HG03342 (cell line): ENCODE results near the gene WNT8B.

Experiments
- ATAC-seq: cut with Tn5 transposase; IDR thresholded peaks from one replicate; pipeline ENCODE4 v1.9.1; 2021; ENCODE audit warnings: mild to moderate bottlenecking, moderate library complexity; ENCODE audit not compliant: unreplicated experiment

The WNT8B gene

DNA sequence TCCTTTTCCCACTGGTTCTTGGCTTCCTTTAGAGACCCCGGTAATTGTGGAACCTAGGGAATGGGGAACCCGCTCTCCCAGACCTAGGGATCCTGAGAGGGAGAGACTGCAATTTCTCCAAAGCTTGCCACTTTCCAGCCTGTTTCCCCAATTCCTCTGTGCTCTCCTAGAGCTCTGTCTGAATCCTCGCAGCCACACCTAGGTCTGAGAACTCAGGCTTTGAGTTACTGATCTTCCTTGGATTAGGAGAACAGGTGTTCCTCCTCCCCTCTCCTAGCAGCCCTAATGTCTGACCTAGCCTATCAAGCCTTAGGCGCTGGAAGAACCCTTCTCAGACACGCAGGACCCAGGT lies 20.0 kb downstream of the WNT8B start:
- ATAC-seq = no peak

DNA sequence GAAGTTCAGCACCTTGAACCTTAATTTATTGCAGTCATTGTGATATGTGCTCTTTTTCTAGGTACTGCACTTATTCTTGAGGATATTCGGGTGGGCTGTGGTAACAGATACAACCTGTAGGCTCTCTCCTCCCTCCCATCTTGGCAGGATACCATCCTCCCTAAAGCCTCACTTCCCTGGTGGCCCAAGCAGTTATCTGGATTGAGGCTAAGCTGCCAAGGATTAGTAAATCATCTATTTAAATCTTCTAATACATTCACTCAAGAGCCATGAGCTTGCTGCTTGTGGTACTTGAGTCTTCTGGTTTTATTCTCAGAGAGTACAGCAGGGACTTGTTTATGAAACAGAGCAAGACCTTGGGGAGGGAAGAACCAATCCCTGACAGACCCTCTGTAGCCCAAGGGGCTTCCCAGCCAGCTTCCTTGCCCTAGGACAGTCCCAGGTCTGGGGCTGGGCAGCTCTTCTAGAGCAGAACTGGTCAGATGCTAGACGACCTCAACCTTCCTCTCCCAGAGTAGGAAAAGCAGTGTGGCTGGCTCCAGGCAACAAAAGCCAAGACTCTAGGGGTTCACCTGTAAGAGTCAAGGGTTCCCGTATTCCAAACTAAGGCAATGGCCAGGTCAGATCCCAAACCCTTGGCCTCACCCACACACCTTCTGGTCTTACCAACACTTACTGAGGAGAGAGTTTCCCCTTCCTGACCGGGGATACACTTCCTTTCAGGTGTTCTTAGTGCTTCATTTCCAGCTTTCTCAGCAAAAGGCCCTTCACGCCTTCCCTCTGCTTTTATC lies 21.3 kb downstream of the WNT8B start:
- no peak for ATAC-seq

GRCh38 chr10:100485366-100485765 lies 22.6 kb downstream of the WNT8B start:
- ATAC-seq = no peak

DNA sequence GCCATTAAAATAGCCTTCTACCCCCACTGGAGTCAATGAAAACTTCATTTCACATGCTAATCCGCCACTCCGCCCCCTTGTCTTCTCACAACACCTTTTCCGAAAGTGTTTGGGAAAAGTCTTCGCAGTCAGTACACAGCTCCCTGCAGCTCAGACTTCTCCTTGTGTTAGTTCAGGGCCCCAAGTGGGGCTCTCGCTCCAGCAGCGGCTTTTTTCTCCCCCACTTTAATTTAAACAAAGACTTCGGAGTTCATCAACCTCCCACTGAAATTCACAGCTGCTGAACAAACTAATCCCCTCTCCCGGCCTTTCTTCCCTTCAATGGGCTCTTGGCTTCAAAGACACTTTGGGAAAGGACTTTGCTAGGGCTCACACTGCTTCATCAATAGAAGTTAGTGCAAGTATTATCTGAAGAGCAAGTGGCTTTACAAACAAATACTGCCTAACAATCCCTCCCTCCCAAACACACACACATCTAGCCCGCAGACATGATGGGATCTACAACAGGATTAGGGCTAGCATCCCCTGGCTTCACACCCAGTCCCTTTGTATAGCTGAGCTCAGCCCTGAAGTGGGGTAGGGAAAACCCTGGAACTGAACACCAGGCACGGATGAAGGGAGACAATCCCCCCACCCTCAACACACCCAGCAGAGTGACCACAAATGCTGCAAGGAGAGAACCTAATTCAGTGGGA lies 23.1 kb downstream of the WNT8B start:
- ATAC-seq = no peak

DNA sequence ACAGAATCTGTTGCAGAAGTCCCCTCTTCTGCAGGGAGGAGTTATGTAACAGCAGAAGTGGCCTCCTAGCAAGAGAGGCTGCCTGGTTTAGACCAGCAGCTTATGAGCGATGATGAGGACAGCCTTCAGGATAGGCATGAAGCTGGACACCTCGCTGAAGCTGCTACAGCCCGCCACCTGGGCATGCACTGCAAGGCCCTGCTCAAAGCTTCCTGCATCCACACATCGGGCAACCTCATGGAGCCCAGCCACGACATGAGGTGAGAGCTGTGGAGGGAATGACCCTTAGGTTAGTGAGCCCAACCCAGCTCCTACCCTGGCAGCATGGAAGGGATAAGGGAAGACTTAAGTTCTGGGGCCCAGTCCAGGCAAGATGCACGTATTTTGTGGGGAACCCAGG lies 24.7 kb downstream of the WNT8B start:
- no peak for ATAC-seq

GRCh38 chr10:100489396-100489795 lies 26.6 kb downstream of the WNT8B start:
- no peak for ATAC-seq

DNA sequence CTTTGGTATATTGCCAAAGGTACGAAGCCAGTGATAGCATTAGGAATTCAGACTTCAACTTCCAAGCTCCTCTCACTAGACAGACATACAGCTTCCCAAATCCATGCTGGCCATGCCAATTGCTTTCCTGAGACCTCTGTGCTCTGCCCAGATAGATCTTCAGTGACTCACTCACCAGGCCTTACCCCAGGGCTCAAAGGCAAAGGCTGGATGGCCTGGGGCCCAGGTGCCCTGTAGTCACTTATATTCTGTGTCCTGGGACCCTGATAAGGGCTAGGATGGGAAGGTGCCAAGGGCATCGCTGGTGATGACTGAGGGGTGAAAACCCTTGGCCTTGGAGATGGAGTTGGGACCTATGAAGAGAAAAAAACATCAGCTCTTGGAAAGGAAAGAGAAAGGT lies 27.7 kb downstream of the WNT8B start:
- no peak for ATAC-seq

DNA sequence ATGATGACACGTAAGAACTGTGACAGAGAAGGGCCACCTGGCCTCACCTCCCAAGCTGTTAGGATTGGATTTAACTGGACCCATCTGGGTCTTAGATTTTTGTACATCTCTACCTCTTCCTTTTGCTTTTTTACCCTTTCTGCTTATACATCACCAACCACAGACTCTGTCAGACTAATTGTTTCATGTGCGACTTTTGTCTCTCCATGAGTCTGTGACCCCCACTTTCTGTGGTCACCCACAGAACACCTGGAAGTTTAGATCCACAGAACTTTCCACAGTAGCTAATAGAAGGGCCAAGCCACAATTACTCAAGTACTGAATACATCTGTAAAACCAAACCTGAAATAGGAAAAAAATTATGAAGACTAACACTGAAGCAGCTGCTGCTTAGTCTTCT lies 33.8 kb downstream of the WNT8B start:
- ATAC-seq = no peak

DNA sequence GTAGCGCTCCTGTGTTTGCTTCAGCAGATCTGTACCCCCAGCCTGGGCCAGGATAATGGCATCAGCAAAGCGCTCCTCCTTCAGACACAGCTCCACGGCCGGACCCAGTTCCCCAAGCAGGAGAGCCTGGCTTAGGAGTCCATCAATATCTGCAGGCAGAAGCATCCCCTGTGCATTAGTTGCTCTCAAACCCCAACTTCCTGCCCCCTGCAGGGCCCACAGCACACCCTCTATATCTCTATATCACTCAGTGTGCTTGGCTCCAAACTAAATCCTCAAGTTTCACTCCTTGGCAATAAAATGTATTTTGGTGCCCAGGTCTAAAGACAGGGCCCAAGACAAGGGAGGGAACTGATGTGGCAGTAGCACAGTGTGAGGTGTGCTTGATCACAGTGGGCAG lies 35.2 kb downstream of the WNT8B start:
- ATAC-seq = no peak

DNA sequence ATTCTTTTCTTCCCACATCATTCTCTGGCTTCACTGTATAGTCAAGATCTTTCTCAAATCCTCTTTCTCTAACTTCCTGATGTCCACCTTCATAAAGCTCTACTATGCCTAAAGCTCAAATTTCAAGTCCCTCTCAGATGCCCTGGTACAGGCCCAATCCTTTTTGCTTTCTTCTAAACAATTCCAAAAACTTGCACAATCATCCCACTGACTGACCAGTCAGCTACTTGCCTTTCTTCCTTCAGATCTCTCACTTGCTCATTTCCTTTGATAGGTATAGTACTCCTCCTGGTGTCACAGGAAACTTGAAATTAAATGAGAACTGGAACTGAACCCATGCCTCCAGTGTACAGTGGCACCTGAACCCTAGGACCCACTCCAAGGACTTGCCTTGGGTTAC lies 38.6 kb downstream of the WNT8B start:
- no peak for ATAC-seq

GRCh38 chr10:100502926-100503494 lies 40.2 kb downstream of the WNT8B start:
- no peak for ATAC-seq

DNA sequence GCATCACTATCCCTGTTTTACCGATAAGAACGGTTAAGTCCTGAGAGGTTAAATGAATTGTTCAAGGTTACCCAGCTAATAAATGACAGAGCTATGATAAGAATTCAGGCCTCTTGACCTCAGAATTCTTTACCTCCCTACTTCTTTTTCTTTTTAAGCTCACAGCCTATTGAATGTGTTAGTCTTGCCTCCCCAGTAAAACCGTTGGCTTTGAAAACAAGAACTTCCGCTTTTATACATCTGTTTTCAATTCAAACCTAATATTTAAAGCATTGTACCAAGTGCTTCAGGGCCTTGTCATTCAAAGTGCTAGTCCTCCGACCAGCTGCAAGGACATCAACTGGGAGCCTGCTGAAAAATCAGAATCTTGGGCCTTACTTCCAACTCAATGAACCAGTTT lies 41.3 kb downstream of the WNT8B start:
- no peak for ATAC-seq

DNA sequence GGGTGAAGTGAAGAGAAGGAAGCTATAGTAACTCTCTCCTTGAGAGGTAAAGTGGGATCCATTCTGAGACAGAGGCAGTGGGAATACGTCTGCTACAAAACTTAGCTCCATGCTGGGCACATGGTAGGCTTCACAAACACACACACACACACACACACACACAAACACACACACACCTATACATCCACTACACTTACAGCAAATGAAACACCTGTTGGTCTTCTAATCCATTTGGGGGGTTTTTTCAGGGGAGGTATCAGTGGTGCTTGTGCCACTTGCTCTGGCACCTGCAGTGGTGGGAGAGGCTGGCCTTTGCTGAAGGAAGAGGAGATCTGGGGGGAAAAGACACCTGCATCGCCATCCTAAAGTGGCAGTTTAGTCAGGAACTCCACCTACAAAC lies 42.4 kb downstream of the WNT8B start:
- no peak for ATAC-seq

DNA sequence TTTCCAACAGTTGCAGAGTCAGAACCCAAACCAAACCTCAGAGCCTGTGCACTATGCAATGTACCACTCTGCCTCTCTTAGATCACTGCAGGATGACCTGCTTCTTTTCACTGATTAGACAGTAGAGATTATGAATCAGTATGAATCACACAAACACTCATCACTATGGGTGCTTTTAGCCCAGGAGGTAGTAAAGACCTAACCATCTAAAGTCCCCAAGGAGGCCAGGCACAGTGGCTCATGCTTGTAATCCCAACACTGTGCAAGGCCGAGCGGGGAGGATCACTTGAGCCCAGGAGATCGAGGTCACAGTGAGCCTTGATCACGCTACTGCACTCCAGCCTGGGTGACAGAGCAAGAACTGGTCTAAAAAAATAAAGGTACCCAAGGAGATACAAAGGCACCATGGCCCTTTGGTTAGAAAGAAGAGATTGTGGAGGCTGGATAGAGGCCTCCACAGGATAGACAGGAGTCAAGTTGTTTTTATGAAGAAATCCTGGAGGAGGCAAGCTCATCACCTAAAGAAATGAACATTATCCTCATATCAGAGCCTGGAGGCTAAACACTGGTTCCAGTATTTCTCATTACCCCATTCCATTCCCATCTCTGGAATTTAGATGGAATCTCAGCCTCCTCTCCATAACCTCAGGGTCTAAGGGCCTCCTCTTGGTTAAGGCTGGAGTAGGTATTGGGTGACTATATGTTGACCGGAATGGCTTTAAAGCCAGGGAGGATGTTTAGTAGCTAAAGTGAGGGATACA lies 44.0 kb downstream of the WNT8B start:
- no peak for ATAC-seq

GRCh38 chr10:100507357-100507732 lies 44.5 kb downstream of the WNT8B start:
- ATAC-seq = no peak

- ATAC-seq = no peak
Measured at GRCh38 chr10:100508266-100508665, 45.5 kb downstream of the WNT8B start.

DNA sequence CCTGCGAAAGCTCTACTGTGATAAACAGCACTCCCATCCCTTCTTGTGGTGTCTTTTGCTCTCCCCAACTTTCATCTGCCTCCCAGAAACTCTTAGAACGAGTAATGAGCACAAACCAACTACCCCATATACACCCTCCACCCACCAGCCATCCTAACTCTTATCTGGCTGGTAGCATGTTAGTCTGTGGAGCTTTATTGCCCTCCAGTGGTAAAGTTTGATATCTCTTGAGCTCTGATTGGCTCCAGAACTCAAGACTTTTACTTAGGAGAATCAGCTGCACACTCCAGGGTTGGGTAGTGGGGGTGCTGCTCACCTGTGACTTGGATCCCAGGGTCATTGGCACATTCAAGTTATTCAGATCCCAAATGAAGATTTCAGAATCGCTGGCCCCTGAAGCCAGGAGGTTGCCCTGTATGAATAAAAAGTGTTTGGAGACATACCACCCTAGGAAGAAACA lies 45.9 kb downstream of the WNT8B start:
- ATAC-seq = no peak

- ATAC-seq = no peak
Measured at GRCh38 chr10:100509241-100509840, 46.5 kb downstream of the WNT8B start.

- no peak for ATAC-seq
Measured at GRCh38 chr10:100510533-100511308, 47.9 kb downstream of the WNT8B start.

DNA sequence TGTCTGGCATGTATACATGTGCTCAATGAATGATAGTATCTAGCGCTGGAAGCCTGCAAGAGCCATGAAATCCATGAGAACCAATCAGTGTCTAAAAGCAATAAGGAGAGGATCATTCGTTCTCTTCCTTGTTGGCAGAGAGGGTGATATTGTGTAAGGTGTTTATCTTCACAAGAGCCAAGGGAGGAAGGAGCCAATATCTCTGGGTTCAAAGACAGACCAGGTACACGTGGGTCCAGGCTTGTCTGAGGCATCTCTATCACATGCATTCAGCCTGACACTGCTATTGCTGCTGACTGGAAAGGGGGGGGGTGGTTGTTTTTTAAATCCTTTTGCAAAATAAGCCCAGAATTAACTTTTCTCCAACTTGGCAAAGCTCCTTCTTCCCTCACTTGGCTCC lies 52.8 kb downstream of the WNT8B start:
- ATAC-seq = no peak
